ENCODE measurements around the gene ENTPD2.

The ENTPD2 gene

GRCh38 chr9:137055385-137056364, 1.8 kb upstream of the ENTPD2 start:
- CTCF ChIA-PET, result interaction anchor here (0.6 to 1.8 kb wide), 4 partner anchors 8 to 249 kb away, joined by 3 to 9 read pairs (median 4); no protein-coding TSS in a partner anchor
- POLR2A ChIA-PET, result interaction anchor here (2.3 kb wide), 1 partner anchor 31 kb away, joined by 8 read pairs; the partner anchor contains the start of gene MAN1B1
- no peak for DNase-seq (ENCODE audit: extremely low spot score)
- TF ChIP-seq LEF1 (IDR thresholded peaks at IDR 0.05; ENCODE audit: borderline replicate concordance) (no peak), SUZ12 (IDR thresholded peaks at IDR 0.05) (no peak), CTBP1 (IDR thresholded peaks at IDR 0.05; ENCODE audit: borderline replicate concordance) (no peak), SP1 (IDR thresholded peaks at IDR 0.05) (no peak), TARDBP (IDR thresholded peaks at IDR 0.05) (no peak), PKNOX1 (IDR thresholded peaks at IDR 0.05) (no peak), L3MBTL2 (conservative IDR thresholded peaks at IDR 0.05) (no peak), HDGF (IDR thresholded peaks at IDR 0.05; ENCODE audit: borderline replicate concordance) (no peak), ELF4 (IDR thresholded peaks at IDR 0.05) (no peak)

- TF ChIP-seq CTBP1 (IDR thresholded peaks at IDR 0.05; ENCODE audit: borderline replicate concordance) (no peak), SUZ12 (IDR thresholded peaks at IDR 0.05) (no peak), ZNF384 (IDR thresholded peaks at IDR 0.05) (no peak), L3MBTL2 (conservative IDR thresholded peaks at IDR 0.05) (no peak), ARNT (IDR thresholded peaks at IDR 0.05) (no peak), NFRKB (IDR thresholded peaks at IDR 0.05) (no peak), PKNOX1 (IDR thresholded peaks at IDR 0.05) (no peak)
- CTCF ChIA-PET, result interaction anchor here (0.6 to 1.8 kb wide), 4 partner anchors 8 to 250 kb away, joined by 3 to 9 read pairs (median 4); no protein-coding TSS in a partner anchor
- POLR2A ChIA-PET, result interaction anchor here (2.3 kb wide), 1 partner anchor 32 kb away, joined by 8 read pairs; the partner anchor contains the start of gene MAN1B1
- DNase-seq (ENCODE audit: extremely low spot score), result no peak
Measured at GRCh38 chr9:137054932-137055384, 1.1 kb upstream of the ENTPD2 start.

GRCh38 chr9:137052998-137053943, 590 bp downstream of the ENTPD2 start:
- POLR2A ChIA-PET, result interaction anchor here (0.6 to 1.2 kb wide), 3 partner anchors 17 to 76 kb away, joined by 3 read pairs; partner anchors contain the start of genes MAN1B1 and SAPCD2
- TF ChIP-seq L3MBTL2 (conservative IDR thresholded peaks at IDR 0.05) (no peak), SUZ12 (IDR thresholded peaks at IDR 0.05) (no peak), PKNOX1 (IDR thresholded peaks at IDR 0.05) (no peak), FOXA1 (IDR thresholded peaks at IDR 0.05) (no peak), TARDBP (IDR thresholded peaks at IDR 0.05) (no peak), SP1 (IDR thresholded peaks at IDR 0.05) (no peak), ELF4 (IDR thresholded peaks at IDR 0.05) (no peak), NFRKB (IDR thresholded peaks at IDR 0.05) (no peak), FOXK2 (IDR thresholded peaks at IDR 0.05) (no peak), BHLHE40 (IDR thresholded peaks at IDR 0.05; ENCODE audit: borderline replicate concordance) (no peak), HDGF (IDR thresholded peaks at IDR 0.05; ENCODE audit: borderline replicate concordance) (no peak)
- no peak for DNase-seq (ENCODE audit: extremely low spot score)
- CTCF ChIA-PET, result interaction anchor here (1.1 to 1.3 kb wide), 3 partner anchors 14 to 24 kb away, joined by 3 to 4 read pairs (median 4); no protein-coding TSS in a partner anchor

- no peak for DNase-seq (ENCODE audit: extremely low spot score)
- CTCF ChIA-PET, result interaction anchor here (1.1 to 1.3 kb wide), 3 partner anchors 15 to 23 kb away, joined by 3 to 4 read pairs (median 4); no protein-coding TSS in a partner anchor
- TF ChIP-seq BHLHE40 (IDR thresholded peaks at IDR 0.05; ENCODE audit: borderline replicate concordance) (no peak), TARDBP (IDR thresholded peaks at IDR 0.05) (no peak), SUZ12 (IDR thresholded peaks at IDR 0.05) (no peak), NFRKB (IDR thresholded peaks at IDR 0.05) (no peak), FOXK2 (IDR thresholded peaks at IDR 0.05) (no peak), CTBP1 (IDR thresholded peaks at IDR 0.05; ENCODE audit: borderline replicate concordance) (no peak), ZNF384 (IDR thresholded peaks at IDR 0.05) (no peak)
- POLR2A ChIA-PET, result interaction anchor here (0.6 to 1.2 kb wide), 3 partner anchors 18 to 77 kb away, joined by 3 read pairs; partner anchors contain the start of genes MAN1B1 and SAPCD2
Measured at GRCh38 chr9:137052293-137052692, 1.6 kb downstream of the ENTPD2 start.

- POLR2A ChIA-PET, result no interaction called here
- CTCF ChIA-PET, result no interaction called here
- no peak for DNase-seq (ENCODE audit: extremely low spot score)
- no peak for TF ChIP-seq SUZ12 (IDR thresholded peaks at IDR 0.05)
- TF ChIP-seq NFRKB (IDR thresholded peaks at IDR 0.05), result no peak
- TF ChIP-seq CTBP1 (IDR thresholded peaks at IDR 0.05; ENCODE audit: borderline replicate concordance), result no peak
- no peak for TF ChIP-seq BHLHE40 (IDR thresholded peaks at IDR 0.05; ENCODE audit: borderline replicate concordance)
- no peak for TF ChIP-seq HDGF (IDR thresholded peaks at IDR 0.05; ENCODE audit: borderline replicate concordance)
- TF ChIP-seq FOXK2 (IDR thresholded peaks at IDR 0.05), result no peak
- TF ChIP-seq ARNT (IDR thresholded peaks at IDR 0.05), result no peak
- no peak for TF ChIP-seq ELF4 (IDR thresholded peaks at IDR 0.05)
- no peak for TF ChIP-seq FOXA1 (IDR thresholded peaks at IDR 0.05)
- TF ChIP-seq FOXM1 (IDR thresholded peaks at IDR 0.05; ENCODE audit: borderline replicate concordance), result no peak
- TF ChIP-seq SP1 (IDR thresholded peaks at IDR 0.05), result no peak
- TF ChIP-seq ZNF384 (IDR thresholded peaks at IDR 0.05), result no peak
Measured at GRCh38 chr9:137051145-137051724, 2.6 kb downstream of the ENTPD2 start.

All from HEK293T (cell line).